Neural crest cell (in vitro differentiated cells): Measurements from ENCODE around the gene CRAMP1. TPM values are rescaled to one million over a fixed set of nuclear protein-coding genes. Genes with fewer than 3 reads are reported as not detected.

Source experiments
- DNase-seq: peaks from one replicate; pipeline ENCODE4 v3.0.0; 2021; ENCODE audit warnings: low read depth, mixed read lengths, low spot score
- H3K27ac Mint-ChIP-seq: one replicate; pipeline ENCODE4 v1.8.0; 2021; ENCODE audit warnings: mild to moderate bottlenecking, mixed read lengths; ENCODE audit not compliant: unreplicated experiment
- H3K27me3 Mint-ChIP-seq: 2 replicates; pipeline ENCODE4 v1.8.0; 2021; ENCODE audit warnings: low read depth, mild to moderate bottlenecking, mixed read lengths
- H3K36me3 Mint-ChIP-seq: 2 replicates; pipeline ENCODE4 v1.8.0; 2021; ENCODE audit warnings: low read depth, mild to moderate bottlenecking, mixed read lengths
- H3K4me1 Mint-ChIP-seq: 2 replicates; pipeline ENCODE4 v1.8.0; 2021; ENCODE audit warnings: mixed read lengths
- H3K4me3 Mint-ChIP-seq: one replicate; pipeline ENCODE4 v1.8.0; 2021; ENCODE audit warnings: mild to moderate bottlenecking, mixed read lengths
- H3K9me3 Mint-ChIP-seq: 2 replicates; pipeline ENCODE4 v1.8.0; 2021; ENCODE audit warnings: mixed read lengths
- total RNA-seq: library from RNA; stranded (reverse); gene quantifications from 2 replicates; pipeline ENCODE4 v1.2.1, GENCODE V29; 2021
- TF ChIP-seq, protein P1 (sequence below): fragments of 200-600 bp; sonication (generic); conservative IDR thresholded peaks from 2 replicates; pipeline ENCODE4 v1.5.0; 2021; ENCODE audit warnings: antibody characterized with exemption, mild to moderate bottlenecking

CRAMP1 gene
- total RNA-seq, 1 donor from 2014 or later, result 38.3 TPM

DNA sequence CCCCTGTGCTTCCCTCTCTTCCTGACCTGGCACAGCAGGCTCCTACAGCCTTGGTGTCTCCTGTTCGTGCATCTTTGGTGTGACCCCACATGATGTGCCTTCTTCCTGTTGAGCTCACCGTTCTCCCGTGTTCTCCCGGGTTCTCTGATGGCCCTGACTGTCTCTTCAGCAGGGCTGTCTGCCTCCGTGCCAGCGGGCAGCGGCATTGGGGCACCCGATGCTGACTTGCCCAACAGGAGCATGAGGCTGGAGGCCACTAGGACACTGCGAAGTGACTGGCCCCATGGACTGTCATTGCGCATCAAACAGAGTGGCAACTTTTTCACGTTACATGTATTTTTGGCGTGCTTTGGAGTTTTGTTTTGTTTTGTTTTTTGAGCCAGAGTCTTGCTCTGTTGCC is 22.4 kb downstream of the CRAMP1 start:
- Mint-ChIP-seq H3K27me3 (no peaks in the 10 kb centered on the region), H3K27ac (peak overlapping the region; percentile 89), H3K4me1 (peaks cover 4% of the 10 kb centered on the region), H3K36me3 (peaks cover 6% of the 10 kb centered on the region), H3K4me3 (no peak overlapping the region), H3K9me3 (no peaks in the 10 kb centered on the region)
- TF ChIP-seq, protein P1, sequence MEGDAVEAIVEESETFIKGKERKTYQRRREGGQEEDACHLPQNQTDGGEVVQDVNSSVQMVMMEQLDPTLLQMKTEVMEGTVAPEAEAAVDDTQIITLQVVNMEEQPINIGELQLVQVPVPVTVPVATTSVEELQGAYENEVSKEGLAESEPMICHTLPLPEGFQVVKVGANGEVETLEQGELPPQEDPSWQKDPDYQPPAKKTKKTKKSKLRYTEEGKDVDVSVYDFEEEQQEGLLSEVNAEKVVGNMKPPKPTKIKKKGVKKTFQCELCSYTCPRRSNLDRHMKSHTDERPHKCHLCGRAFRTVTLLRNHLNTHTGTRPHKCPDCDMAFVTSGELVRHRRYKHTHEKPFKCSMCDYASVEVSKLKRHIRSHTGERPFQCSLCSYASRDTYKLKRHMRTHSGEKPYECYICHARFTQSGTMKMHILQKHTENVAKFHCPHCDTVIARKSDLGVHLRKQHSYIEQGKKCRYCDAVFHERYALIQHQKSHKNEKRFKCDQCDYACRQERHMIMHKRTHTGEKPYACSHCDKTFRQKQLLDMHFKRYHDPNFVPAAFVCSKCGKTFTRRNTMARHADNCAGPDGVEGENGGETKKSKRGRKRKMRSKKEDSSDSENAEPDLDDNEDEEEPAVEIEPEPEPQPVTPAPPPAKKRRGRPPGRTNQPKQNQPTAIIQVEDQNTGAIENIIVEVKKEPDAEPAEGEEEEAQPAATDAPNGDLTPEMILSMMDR, result no peak
- no peak for DNase-seq

DNA sequence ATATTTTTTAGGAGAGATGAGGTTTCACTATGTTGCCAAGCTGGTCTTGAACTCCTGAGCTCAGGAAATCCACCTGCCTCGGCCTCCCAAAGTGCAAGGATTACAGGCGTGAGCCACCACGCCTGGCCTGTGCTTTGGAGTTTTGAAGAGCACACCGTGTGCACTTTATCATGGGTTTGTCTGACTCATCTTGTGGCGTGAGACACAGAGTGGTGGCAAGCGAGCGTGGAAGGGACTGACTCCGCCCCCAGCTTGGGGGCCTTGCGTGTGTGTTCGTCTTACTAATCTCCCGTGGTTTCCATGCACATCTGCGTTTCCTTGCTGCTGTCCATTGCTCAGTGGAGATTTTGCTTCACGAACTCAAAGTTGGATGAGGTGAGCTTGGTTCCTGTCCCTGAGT is 22.9 kb downstream of the CRAMP1 start:
- Mint-ChIP-seq H3K27ac (peak overlapping the region; percentile 43), H3K36me3 (peaks cover 6% of the 10 kb centered on the region), H3K4me3 (no peak overlapping the region), H3K4me1 (peaks cover 4% of the 10 kb centered on the region), H3K9me3 (no peaks in the 10 kb centered on the region), H3K27me3 (no peaks in the 10 kb centered on the region)
- no peak for DNase-seq
- TF ChIP-seq, protein P1, result no peak

DNA sequence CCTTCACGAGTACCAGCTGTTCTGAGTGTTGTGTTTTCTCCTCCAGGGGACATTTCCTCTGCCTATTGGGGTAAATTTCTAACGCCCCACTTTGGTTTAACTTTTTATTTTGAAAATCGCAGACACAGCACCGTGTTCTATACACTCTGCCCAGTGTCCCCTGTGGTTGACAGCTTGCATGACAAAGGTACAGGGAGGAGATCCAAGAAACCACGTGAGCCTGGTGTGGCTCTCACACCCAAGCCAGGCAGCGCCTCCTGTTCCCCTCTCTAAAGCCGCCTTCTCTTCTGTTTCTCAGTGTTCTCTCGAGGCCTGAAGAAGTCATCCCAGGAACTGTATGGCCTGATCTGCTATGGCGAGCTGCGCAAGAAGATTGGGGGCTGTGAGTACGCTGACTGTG is 25.4 kb downstream of the CRAMP1 start:
- Mint-ChIP-seq H3K36me3 (peaks cover 10% of the 10 kb centered on the region), H3K27ac (no peak overlapping the region), H3K4me3 (no peak overlapping the region), H3K4me1 (peaks cover 4% of the 10 kb centered on the region), H3K9me3 (no peaks in the 10 kb centered on the region), H3K27me3 (no peaks in the 10 kb centered on the region)
- TF ChIP-seq, protein P1, result no peak
- DNase-seq, result no peak

DNA sequence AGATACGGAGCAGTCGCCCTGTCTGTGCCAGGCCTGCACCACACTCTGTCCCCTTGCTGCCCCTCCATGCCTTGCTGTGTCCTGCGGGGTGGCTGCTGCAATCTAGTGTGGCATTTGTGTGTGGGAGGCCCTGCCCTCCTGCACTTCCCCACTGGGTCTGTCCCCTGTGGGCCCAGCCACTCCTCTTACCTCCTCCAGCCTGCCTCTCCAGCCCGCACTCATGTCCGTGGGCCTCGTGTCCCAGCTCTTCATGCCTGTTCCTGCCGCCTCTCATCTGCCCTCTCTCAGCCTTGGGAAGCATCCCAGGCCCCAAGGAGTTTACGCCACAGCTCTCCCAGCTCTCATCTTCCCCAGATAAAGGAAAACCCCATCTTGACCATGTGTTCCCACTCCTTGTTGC is 26.6 kb downstream of the CRAMP1 start:
- Mint-ChIP-seq H3K4me3 (no peak overlapping the region), H3K36me3 (peaks cover 13% of the 10 kb centered on the region), H3K27me3 (no peaks in the 10 kb centered on the region), H3K27ac (peak overlapping the region; percentile 32), H3K4me1 (peaks cover 4% of the 10 kb centered on the region), H3K9me3 (no peaks in the 10 kb centered on the region)
- TF ChIP-seq, protein P1, result no peak
- no peak for DNase-seq

DNA sequence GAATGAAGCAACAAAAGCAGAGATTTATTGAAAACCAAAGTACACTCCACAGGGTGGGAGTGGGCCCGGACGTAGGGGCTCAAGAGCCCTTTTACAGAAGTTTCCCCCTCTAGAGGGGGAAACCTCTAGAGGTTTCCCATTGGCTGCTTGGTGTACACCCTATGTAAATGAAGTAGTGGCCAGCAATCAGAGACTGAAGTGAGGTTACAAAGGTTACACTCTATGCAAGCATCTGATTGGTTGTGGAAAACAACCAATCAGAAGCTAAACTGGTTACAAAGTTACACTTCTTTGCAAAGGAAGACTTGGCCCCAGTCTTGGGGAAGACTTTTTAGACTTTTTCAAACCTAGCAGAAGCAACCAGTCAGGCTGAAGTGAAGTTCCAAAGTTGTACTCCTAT is 27.1 kb downstream of the CRAMP1 start:
- TF ChIP-seq, protein P1, result no peak
- H3K27me3 Mint-ChIP-seq, result no peaks in the 10 kb centered on the region
- peaks cover 4% of the 10 kb centered on the region for H3K4me1 Mint-ChIP-seq
- DNase-seq, result no peak
- H3K9me3 Mint-ChIP-seq, result no peaks in the 10 kb centered on the region
- H3K4me3 Mint-ChIP-seq, result no peak overlapping the region
- H3K27ac Mint-ChIP-seq, result peak overlapping the region; percentile 32
- peaks cover 14% of the 10 kb centered on the region for H3K36me3 Mint-ChIP-seq

DNA sequence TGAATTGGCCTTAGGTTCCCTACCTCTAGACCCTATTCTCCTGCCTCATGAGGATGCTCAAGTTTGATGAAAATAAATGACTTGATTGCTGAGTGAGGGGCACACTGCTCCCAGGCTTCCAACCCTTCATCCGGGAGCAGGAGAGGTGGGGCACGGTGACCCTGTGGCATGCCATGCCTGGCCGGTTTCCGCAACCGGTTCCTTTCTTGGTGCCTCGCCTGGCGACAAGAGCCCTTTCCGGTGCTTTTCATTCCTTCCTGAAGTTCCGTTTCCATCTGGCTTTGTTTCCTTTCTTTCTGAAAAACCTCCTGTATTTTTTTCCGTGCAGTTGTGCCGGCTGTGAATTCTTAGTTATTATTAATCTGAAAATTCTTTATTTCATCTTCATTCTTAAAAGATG is 27.7 kb downstream of the CRAMP1 start:
- TF ChIP-seq, protein P1, result no peak
- no peaks in the 10 kb centered on the region for H3K27me3 Mint-ChIP-seq

More for the DNA sequence above, 27.7 kb downstream of the CRAMP1 start:
- Mint-ChIP-seq H3K4me1 (peaks cover 4% of the 10 kb centered on the region), H3K36me3 (peaks cover 13% of the 10 kb centered on the region), H3K27ac (no peak overlapping the region), H3K9me3 (no peaks in the 10 kb centered on the region), H3K4me3 (no peak overlapping the region)
- no peak for DNase-seq
